H1 (cell line): ENCODE data around the gene GHRL. TPM values are rescaled to one million over a fixed set of nuclear protein-coding genes. Genes with fewer than 3 reads are reported as not detected.

Source experiments
- CBX5 ChIP-seq: fragments of 300-800, 300-1000 bp; sonication (generic); IDR thresholded peaks from 2 replicates; pipeline ENCODE4 v1.7.1; 2016; ENCODE audit warnings: antibody characterized with exemption, low read length, low read depth
- polyA plus RNA-seq, 7 experiments: library from polyadenylated mRNA; depleted of rRNA in 3 of 7; stranded (reverse) in 5 of 7; unstranded in 2 of 7; fragments of >200 nt in 5 of 7; fragments of 200-250 nt in 2 of 7; gene quantifications; 1 replicate in 5 of 7; 2 replicates in 1 of 7; 4 replicates in 1 of 7; pipeline versions ENCODE4 v1.2.1 to v1.2.3, GENCODE V29; 2011 to 2013; ENCODE audit warnings: missing spikeins in 2 of 7, mixed read lengths in 2 of 7
- total RNA-seq: library from RNA; stranded (reverse); fragmentation: NEBNext Ultra II Directional; extraction: Animal tissue kit (Norgen Biotek cat#: 25700); gene quantifications from 2 replicates; pipeline ENCODE4 v1.2.1, GENCODE V29; 2021
- TF ChIP-seq, protein P1 (sequence below): IDR thresholded peaks from 2 replicates; pipeline ENCODE4 v1.6.1; 2012; ENCODE audit warnings: inconsistent platforms

GHRL gene
- total and polyA plus RNA-seq, 2 of the 8 experiments (the other 6 are each of a cell fraction or from before 2014, with no cell fraction given): 0.32 to 0.35 TPM

DNA sequence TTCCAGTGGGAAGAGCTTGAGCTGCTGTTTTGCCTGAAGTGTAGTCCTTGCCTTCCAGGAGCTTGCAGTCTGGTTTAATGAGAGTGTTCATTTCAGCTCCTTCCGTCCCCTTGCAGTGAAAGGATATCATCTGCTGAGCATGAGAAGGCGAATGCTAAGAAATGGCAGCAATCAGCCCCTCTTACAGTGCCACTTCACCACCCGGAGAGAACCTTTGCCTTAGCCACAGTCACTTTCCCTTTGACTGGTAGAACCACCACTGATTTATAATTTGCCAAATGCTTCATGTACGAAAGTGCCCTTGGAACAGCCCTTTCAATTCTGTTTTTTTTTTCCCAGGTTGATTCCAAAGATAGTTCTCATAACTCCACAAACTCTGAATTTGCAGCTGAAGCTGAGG, 32.9 kb downstream of the GHRL start (continued):
- TF ChIP-seq, protein P1, sequence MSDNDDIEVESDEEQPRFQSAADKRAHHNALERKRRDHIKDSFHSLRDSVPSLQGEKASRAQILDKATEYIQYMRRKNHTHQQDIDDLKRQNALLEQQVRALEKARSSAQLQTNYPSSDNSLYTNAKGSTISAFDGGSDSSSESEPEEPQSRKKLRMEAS: no peak
- TF ChIP-seq CBX5: no peak
- TF ChIP-seq, all 59 proteins: peak for 0
